ENCODE results near the gene CACNA2D4. TPM values are rescaled to one million over a fixed set of nuclear protein-coding genes. Genes with fewer than 3 reads are reported as not detected.

Gene CACNA2D4
- total RNA-seq, 1 donor from 2014 or later: not detected

DNA sequence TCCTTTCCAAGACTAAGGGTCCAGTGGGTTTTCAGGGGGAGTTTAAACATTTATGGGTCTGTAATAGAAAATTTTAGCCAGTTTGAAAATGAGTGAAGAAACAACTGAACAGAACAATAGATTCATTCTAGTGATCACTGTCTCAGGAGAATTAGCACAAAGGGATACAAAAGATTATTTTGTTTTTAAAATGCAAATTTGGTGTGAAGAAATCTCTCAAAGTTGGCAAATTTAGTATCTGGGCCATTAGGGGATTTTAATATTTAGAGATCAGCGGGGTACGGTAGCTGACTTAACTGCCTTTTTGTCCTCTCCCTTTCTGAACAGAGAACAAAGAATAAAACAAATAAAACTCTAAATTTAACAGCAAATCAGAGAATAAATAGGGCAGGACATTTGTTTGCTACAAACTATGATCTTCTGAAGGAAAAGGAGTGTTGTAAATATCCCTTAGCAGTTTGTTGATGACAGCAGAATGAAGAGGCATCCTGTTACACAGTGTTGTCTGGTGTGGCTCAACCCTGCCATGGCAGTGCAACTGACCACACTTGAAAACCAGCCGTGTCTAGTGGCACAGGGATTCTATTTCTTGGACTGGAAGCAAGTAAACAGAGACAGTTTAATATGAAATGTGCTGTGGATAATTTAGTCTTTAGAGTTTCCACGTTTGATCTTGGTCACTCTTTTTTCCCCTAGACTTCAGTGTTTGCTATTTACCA, 144.4 kb downstream of the CACNA2D4 start:
- intact Hi-C loops (cut with DNase I): no loop called here
- no peak overlapping the region for H3K4me3 ChIP-seq
- no peaks in the 10 kb centered on the region for H3K36me3 ChIP-seq
- H3K27me3 ChIP-seq: no peaks in the 10 kb centered on the region
- no peaks in the 10 kb centered on the region for H3K4me1 ChIP-seq
- DNase-seq (ENCODE audit: low spot score in 2 of 2): no peak
- TF ChIP-seq, protein P1, sequence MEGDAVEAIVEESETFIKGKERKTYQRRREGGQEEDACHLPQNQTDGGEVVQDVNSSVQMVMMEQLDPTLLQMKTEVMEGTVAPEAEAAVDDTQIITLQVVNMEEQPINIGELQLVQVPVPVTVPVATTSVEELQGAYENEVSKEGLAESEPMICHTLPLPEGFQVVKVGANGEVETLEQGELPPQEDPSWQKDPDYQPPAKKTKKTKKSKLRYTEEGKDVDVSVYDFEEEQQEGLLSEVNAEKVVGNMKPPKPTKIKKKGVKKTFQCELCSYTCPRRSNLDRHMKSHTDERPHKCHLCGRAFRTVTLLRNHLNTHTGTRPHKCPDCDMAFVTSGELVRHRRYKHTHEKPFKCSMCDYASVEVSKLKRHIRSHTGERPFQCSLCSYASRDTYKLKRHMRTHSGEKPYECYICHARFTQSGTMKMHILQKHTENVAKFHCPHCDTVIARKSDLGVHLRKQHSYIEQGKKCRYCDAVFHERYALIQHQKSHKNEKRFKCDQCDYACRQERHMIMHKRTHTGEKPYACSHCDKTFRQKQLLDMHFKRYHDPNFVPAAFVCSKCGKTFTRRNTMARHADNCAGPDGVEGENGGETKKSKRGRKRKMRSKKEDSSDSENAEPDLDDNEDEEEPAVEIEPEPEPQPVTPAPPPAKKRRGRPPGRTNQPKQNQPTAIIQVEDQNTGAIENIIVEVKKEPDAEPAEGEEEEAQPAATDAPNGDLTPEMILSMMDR (IDR thresholded peaks at IDR 0.05): no peak
- H3K9me3 ChIP-seq: no peaks in the 10 kb centered on the region
- no peak overlapping the region for H3K27ac ChIP-seq

DNA sequence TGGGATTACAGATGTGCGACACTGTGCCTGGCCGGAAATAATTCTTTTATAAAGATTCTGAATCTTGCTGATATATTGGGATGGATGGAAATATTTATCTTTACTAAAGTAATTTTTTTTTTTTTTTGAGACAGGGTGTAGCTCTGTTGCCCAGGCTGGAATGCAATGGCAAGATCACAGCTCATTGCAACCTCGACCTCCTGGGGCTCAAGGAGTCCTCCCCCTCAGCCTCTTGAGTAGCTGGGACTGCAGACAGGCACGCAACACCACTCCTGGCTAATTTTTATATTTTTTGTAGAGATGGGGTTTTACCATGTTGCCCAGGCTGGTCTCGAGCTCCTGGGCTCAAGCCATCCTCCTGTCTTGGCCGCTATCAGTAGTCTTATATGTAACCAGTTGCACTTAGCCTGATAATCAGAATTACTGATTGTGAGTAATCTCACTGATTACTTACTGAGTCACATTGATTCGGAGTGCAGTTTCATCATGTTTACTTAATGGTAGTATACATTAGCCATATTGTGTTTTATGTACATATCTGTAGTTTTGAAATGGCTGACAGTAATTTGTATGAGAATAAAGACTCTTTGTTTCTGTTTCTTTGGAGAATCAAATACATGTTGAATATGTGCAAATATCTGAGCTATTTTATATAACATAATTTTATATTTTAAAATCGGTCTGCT, 148.5 kb downstream of the CACNA2D4 start:
- Histone ChIP-seq H3K9me3 (no peaks in the 10 kb centered on the region), H3K4me3 (no peak overlapping the region), H3K27me3 (no peaks in the 10 kb centered on the region), H3K36me3 (no peaks in the 10 kb centered on the region), H3K27ac (no peak overlapping the region), H3K4me1 (no peaks in the 10 kb centered on the region)
- TF ChIP-seq, protein P1 (IDR thresholded peaks at IDR 0.05): no peak
- DNase-seq (ENCODE audit: low spot score in 2 of 2): no peak
- intact Hi-C loops (cut with DNase I): no loop called here

DNA sequence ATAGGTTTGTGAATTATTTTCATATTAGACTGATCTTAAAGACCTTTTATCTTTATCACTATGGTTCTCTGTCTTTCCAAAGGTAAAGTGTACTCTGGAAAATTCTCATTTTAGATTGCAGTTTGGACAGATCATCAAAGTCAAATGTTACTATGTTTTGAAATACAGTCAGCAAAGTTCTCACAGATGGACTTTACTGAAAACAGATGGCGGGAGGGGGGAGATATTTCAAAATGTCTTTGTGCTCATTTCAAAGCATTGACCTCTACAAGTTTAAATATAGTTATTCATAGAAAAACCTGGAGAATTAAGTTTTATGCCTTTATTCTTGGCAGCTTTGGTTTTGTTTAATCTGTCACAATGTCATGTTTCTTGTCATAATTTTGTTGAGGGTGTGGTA, 149.8 kb downstream of the CACNA2D4 start:
- H3K36me3 ChIP-seq: no peaks in the 10 kb centered on the region
- no peaks in the 10 kb centered on the region for H3K9me3 ChIP-seq
- DNase-seq (ENCODE audit: low spot score in 2 of 2): no peak
- H3K27ac ChIP-seq: no peak overlapping the region
- TF ChIP-seq, protein P1 (IDR thresholded peaks at IDR 0.05): no peak
- intact Hi-C loops (cut with DNase I): no loop called here
- no peaks in the 10 kb centered on the region for H3K4me1 ChIP-seq
- H3K4me3 ChIP-seq: no peak overlapping the region
- H3K27me3 ChIP-seq: no peaks in the 10 kb centered on the region

DNA sequence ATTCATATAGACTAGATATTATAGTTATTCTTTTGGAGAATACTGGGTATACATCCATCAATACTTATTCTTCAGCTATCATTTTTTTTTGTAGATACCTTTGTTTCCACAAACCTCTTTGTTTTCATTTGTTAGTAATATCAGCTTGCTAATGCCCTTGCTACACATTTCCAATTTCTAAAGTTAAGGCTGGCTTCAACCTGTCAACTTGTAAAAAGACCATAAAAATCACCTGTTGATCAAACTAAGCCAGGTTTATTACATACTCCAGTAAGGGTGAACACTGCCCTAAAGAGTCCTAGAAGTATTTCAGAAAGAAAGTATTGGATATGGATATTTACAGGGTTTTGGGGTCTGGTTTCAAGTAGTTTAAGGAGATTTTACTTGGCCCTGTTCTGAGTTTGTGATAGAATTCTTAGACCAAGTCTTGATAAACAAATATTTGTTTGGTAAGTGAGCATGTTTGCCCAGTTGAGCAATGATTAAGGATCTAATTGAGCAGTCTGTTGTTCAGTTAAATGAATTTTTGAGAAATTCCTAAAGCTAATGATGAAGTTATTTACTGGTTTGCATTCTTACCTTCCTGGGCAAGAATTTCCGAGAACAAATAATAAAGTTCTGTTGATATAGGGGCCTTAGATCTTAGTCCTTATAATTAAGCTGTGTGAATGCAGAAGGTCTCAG, 150.9 kb downstream of the CACNA2D4 start:
- Histone ChIP-seq H3K27ac (no peak overlapping the region), H3K4me3 (no peak overlapping the region), H3K27me3 (no peaks in the 10 kb centered on the region), H3K4me1 (no peaks in the 10 kb centered on the region), H3K9me3 (no peaks in the 10 kb centered on the region), H3K36me3 (no peaks in the 10 kb centered on the region)
- no peak for DNase-seq (ENCODE audit: low spot score in 2 of 2)
- TF ChIP-seq, protein P1 (IDR thresholded peaks at IDR 0.05): no peak
- intact Hi-C loops (cut with DNase I): no loop called here

DNA sequence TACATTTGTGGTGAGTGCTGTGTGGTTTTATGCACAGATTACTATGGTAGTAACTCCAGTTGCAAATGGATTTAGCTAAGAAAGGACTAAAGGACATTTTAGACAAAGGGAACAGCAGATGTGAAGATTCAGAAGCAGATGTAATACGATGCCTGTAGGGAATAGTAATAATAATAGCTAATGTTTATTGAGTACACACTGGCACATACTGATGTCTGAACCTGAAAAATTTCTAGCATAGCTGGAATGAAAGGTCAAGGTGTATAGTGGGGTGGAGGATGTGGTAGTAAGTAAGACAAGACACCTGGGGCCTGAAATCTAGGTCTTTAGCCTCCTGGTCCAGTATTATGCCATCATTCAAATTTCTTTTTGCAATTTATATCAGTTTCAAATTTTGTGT, 152.3 kb downstream of the CACNA2D4 start:
- TF ChIP-seq, protein P1 (IDR thresholded peaks at IDR 0.05): no peak
- intact Hi-C loops (cut with DNase I): no loop called here
- no peaks in the 10 kb centered on the region for H3K27me3 ChIP-seq
- H3K9me3 ChIP-seq: no peaks in the 10 kb centered on the region
- DNase-seq (ENCODE audit: low spot score in 2 of 2): no peak
- H3K36me3 ChIP-seq: no peaks in the 10 kb centered on the region
- no peaks in the 10 kb centered on the region for H3K4me1 ChIP-seq
- H3K27ac ChIP-seq: no peak overlapping the region
- no peak overlapping the region for H3K4me3 ChIP-seq

All from ascending aorta (tissue), 2 donors.